Psoas muscle (tissue), 8 donors: ENCODE results near the gene CTNNBIP1. TPM values are rescaled to one million over a fixed set of nuclear protein-coding genes. Genes with fewer than 3 reads are reported as not detected.

Experiments
- ATAC-seq, 4 donors: fragments of 200-7000 bp; cut with Tn5 transposase; one replicate each; pipeline ENCODE4 v1.9.1; 2020; ENCODE audit warnings: moderate library complexity in 3 of 4, mild to moderate bottlenecking in 2 of 4
- DNase-seq, 2 donors: peaks; one replicate each; pipeline ENCODE4 v3.0.0-alpha.2; 2020
- H3K27ac ChIP-seq: fragments of 200-600 bp; one replicate; pipeline ENCODE4 v1.8.0; 2022
- H3K27me3 ChIP-seq, 3 donors: fragments of 200-600 bp in 1 of 3; one replicate each; pipeline versions ENCODE4 v1.6.1 to v1.8.0; 2013 to 2022; ENCODE audit warnings: low read length in 2 of 3, mild to moderate bottlenecking in 2 of 3, moderate library complexity in 1 of 3; ENCODE audit not compliant: insufficient read depth in 3 of 3
- H3K36me3 ChIP-seq, 2 donors: fragments of 200-600 bp in 1 of 2; one replicate each; pipeline versions ENCODE4 v1.6.1 to v1.8.0; 2013 to 2022; ENCODE audit warnings: low read depth in 1 of 2, mild to moderate bottlenecking in 1 of 2, moderate library complexity in 1 of 2; ENCODE audit not compliant: insufficient read depth in 1 of 2
- H3K4me1 ChIP-seq: fragments of 200-600 bp; one replicate; pipeline ENCODE4 v1.8.0; 2022
- H3K4me3 ChIP-seq: fragments of 200-600 bp; one replicate; pipeline ENCODE4 v1.8.0; 2022; ENCODE audit warnings: mild to moderate bottlenecking
- H3K9me3 ChIP-seq: fragments of 200-600 bp; one replicate; pipeline ENCODE4 v1.8.0; 2022
- CTCF ChIP-seq: fragments of 200-600 bp; IDR thresholded peaks from one replicate; pipeline ENCODE4 v1.8.0; 2022; ENCODE audit warnings: antibody characterized with exemption
- WGBS, 3 donors: extraction: QIAGEN DNeasy Blood & Tissue Kit; methylation state at CpG; one replicate each; pipeline versions ENCODE4 v1.1.6 to v1.1.7; 2013; 5-methylcytosine and 5-hydroxymethylcytosine counted together
- intact Hi-C, 2 donors: fragments of 100-400 bp; cut with DNase I; formaldehyde crosslinking; loops; one replicate each; pipeline versions ENCODE4 v1.11.0 to v1.14.2; 2022
- polyA plus RNA-seq, 3 donors: library from polyadenylated mRNA; stranded (reverse); fragments of 200-250 nt; gene quantifications; one replicate each; pipeline ENCODE4 v1.2.3, GENCODE V29; 2013
- total RNA-seq, 4 donors: library from RNA; stranded (reverse); fragmentation: NEBNext Ultra II Directional in 2 of 4; extraction: Animal tissue kit (Norgen Biotek cat#: 25700) in 2 of 4; gene quantifications; one replicate each; pipeline versions ENCODE4 v1.2.1 to v1.2.4, GENCODE V29; 2021 to 2023
- donor health status: healthy with polysubstance abuse.
- donor health status: DM: no; HTN: no; CAD: no; lungs with moderate emphysema.
- donor health status: Bipolar disorder and iron deficiency.
- donor health status: healthy.
- donor health status: DM: yes; HTN: yes; CAD: no.
- donor health status: DM: no; HTN: no; CAD: no.
- donor health status: DM: no; HTN: no; CAD: no.
- donor health status: DM: yes; HTN: yes; CAD: no.

The CTNNBIP1 gene
- total and polyA plus RNA-seq, 7 donors = 5.9 to 18.5 (median 12.7) TPM

DNA sequence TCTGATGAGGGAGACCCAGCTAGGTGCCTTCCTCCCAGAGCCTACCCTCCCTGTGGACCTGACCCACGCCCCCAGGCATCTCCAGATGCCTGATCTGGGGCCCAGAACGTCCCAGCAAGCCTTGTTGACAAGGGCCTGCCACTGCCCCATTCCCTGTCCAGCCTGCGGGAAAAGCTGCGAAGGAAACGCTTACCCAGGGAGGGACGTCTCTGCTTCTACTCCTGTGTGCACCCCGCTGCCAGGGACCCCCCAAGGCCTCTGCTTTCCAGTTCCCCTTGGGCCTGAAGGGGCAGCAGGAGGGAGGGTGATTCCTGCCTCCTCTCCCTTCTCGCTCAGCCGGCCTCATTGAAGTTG is 74.7 kb downstream of the CTNNBIP1 start:
- H3K36me3 ChIP-seq = no peaks in the 10 kb centered on the region
- 52 to 57% (median 55%) methylated on average over 9 of the region's 9 CpGs for WGBS, 3 donors
- H3K4me3 ChIP-seq = no peak overlapping the region
- TF ChIP-seq CTCF = no peak
- H3K27ac ChIP-seq = no peak overlapping the region
- H3K27me3 ChIP-seq = no peaks in the 10 kb centered on the region
- DNase-seq = no peak
- intact Hi-C loops = no loop called here
- H3K4me1 ChIP-seq = peaks cover 6% of the 10 kb centered on the region
- ATAC-seq = no peak
- H3K9me3 ChIP-seq = no peaks in the 10 kb centered on the region

DNA sequence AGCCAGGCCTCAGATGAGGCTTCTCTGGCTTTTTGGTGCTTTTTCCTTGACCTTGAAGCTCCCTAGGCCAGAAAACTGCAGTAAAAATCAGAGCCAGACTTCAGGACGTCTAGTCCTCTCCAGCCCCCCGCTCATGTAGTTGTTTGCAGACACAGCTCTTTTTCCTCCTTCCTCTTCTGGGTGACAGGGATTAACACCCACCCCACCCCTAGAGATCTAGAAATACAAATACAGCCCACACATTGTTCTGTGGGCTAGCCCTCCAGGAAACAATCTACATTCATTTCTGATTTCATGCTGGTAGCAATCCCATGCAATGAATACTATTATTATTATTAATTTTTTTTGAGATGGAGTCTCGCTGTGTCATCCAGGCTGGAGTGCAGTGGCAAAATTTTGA is 76.4 kb downstream of the CTNNBIP1 start:
- intact Hi-C loops = no loop called here
- H3K36me3 ChIP-seq = no peaks in the 10 kb centered on the region
- ATAC-seq (no peak), DNase-seq (no peak)
- H3K9me3 ChIP-seq = no peaks in the 10 kb centered on the region
- H3K27ac ChIP-seq = no peak overlapping the region
- WGBS, 3 donors = 82 to 92% (median 92%) methylated on average over 3 of the region's 3 CpGs
- no peak for TF ChIP-seq CTCF
- H3K4me1 ChIP-seq = peaks cover 6% of the 10 kb centered on the region
- H3K4me3 ChIP-seq = no peak overlapping the region
- no peaks in the 10 kb centered on the region for H3K27me3 ChIP-seq

GRCh38 chr1:9827558-9828185 is 82.4 kb downstream of the CTNNBIP1 start:
- intact Hi-C loops = no loop called here
- H3K4me3 ChIP-seq = no peak overlapping the region
- peaks cover 17% of the 10 kb centered on the region for H3K4me1 ChIP-seq
- H3K27ac ChIP-seq = no peak overlapping the region
- no peak for TF ChIP-seq CTCF
- ATAC-seq (no peak), DNase-seq (no peak)
- H3K36me3 ChIP-seq = no peaks in the 10 kb centered on the region
- H3K9me3 ChIP-seq = no peaks in the 10 kb centered on the region
- H3K27me3 ChIP-seq = no peaks in the 10 kb centered on the region
- WGBS, 3 donors = 68 to 76% (median 68%) methylated on average over 24 of the region's 24 CpGs

- no peak for DNase-seq
- peaks cover 27% of the 10 kb centered on the region for H3K4me1 ChIP-seq
- no peak overlapping the region for H3K27ac ChIP-seq
- intact Hi-C loops = no loop called here
- ATAC-seq = no peak
- H3K27me3 ChIP-seq = no peaks in the 10 kb centered on the region
- H3K36me3 ChIP-seq = no peaks in the 10 kb centered on the region
- no peak for TF ChIP-seq CTCF
- 81 to 85% (median 83%) methylated on average over 3 of the region's 3 CpGs for WGBS, 3 donors
- no peak overlapping the region for H3K4me3 ChIP-seq
- no peaks in the 10 kb centered on the region for H3K9me3 ChIP-seq
Measured at GRCh38 chr1:9826616-9827015, 83.5 kb downstream of the CTNNBIP1 start.

DNA sequence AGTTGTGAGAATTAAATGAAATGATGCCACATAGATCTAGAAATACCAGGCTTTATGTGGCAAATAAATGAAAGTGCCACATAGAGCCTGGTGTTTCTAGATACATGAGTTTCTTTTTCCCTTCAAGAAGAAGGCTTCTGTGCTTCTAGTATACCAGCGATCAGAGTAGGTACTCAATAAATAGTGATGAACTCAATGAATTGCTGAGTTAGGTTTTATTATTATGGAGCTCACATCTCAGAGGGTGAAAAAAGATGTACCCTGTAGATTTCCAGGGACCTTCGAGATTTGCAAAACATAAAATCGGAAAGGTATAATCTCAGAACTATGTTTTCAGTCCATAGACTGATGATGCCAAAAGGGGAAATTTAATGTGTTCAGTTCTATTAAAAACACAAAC is 84.0 kb downstream of the CTNNBIP1 start:
- intact Hi-C loops = no loop called here
- 87 to 92% (median 88%) methylated on average over 3 of the region's 3 CpGs for WGBS, 3 donors
- Histone ChIP-seq H3K4me1 (peaks cover 32% of the 10 kb centered on the region), H3K27me3 (no peaks in the 10 kb centered on the region), H3K27ac (peak overlapping the region; percentile 83), H3K4me3 (no peak overlapping the region), H3K9me3 (no peaks in the 10 kb centered on the region), H3K36me3 (no peaks in the 10 kb centered on the region)
- TF ChIP-seq CTCF = no peak
- ATAC-seq (no peak), DNase-seq (no peak)
